Measurements from ENCODE around the gene SCAF8. TPM values are rescaled to one million over a fixed set of nuclear protein-coding genes. Genes with fewer than 3 reads are reported as not detected.

SCAF8 gene
- total and polyA plus RNA-seq, 2 of the 4 experiments (the other 2 are of a cell fraction), result 16.1 to 23.5 TPM

DNA sequence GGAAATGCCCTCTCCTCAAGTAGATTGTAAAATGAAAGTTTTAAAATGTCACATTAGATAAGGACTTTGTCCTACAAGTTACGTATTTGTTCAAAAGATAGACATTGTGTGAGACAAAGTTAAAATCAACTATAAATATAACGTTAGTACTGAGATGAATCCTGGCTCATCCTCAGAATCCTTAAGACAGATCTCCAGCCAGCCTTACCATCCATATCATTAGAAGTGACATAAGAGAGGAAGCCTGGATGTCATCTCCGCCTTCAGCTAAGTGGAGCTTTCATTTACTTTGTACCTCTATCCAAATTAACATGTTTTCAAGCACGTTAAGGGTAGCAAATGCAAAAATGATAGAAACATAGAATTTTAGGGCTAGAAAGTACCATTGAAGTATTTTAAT is 59.1 kb downstream of the SCAF8 start:
- no peak overlapping the region for H2BK5ac ChIP-seq (ENCODE audit: low read depth, low read length, poor library complexity, severe bottlenecking)
- no CpG with 5 or more reads among the region's 4 CpGs for WGBS, 2 experiments (ENCODE audit: extremely low coverage in 2 of 2, insufficient read length in 1 of 2)
- H3K4ac ChIP-seq (ENCODE audit: low read depth, low read length), result no peak overlapping the region
- no peak overlapping the region for H4K91ac ChIP-seq (ENCODE audit: insufficient read depth, low read depth, low read length)
- H3K27ac ChIP-seq (ENCODE audit: insufficient read depth, low read length), result no peak overlapping the region
- no peak overlapping the region for H2BK120ac ChIP-seq (ENCODE audit: low read depth, low read length)
- POLR2A ChIA-PET (ENCODE audit: unreplicated experiment), result no interaction called here
- H3K14ac ChIP-seq (replicated peaks; ENCODE audit: low read depth, low read length), result no peak overlapping the region
- in situ Hi-C loops (cut with MboI; ENCODE audit: low sequenced_read_pairs), result no loop called here
- H3K23ac ChIP-seq (ENCODE audit: low read depth, low read length), result no peak overlapping the region
- no peaks in the 10 kb centered on the region for H3K27me3 ChIP-seq (ENCODE audit: control insufficient read depth, insufficient read depth, low read length)
- H2AFZ ChIP-seq (replicated peaks; ENCODE audit: low read length, poor library complexity), result no peak overlapping the region
- ATAC-seq (ENCODE audit: low read depth), result no peak
- H3K4me1 ChIP-seq (ENCODE audit: control insufficient read depth, insufficient read depth, low read length), result peaks cover 2% of the 10 kb centered on the region; the same call in 1 of the 2 replicates
- TF ChIP-seq MXI1 (IDR thresholded peaks at IDR 0.05; ENCODE audit: borderline replicate concordance, low read depth, low read length) (no peak), MAZ (IDR thresholded peaks at IDR 0.05; ENCODE audit: borderline replicate concordance, low read depth, low read length) (no peak), SMC3 (IDR thresholded peaks at IDR 0.05; ENCODE audit: low read depth, low read length) (no peak), BHLHE40 (IDR thresholded peaks at IDR 0.05; ENCODE audit: low read depth, low read length) (no peak), FOS (IDR thresholded peaks at IDR 0.05; ENCODE audit: low read depth, low read length) (no peak)
- no peak overlapping the region for H2AK5ac ChIP-seq (ENCODE audit: low read depth, low read length)
- no peak for DNase-seq
- no TSS peak for BruUV-seq (replicated peaks)
- no peak overlapping the region for H3K4me3 ChIP-seq (ENCODE audit: insufficient read depth, low read depth, low read length)
- no peak overlapping the region for H3K18ac ChIP-seq (ENCODE audit: low read depth, low read length)
- intact Hi-C loops (cut with micrococcal nuclease), result no loop called here
- CTCF ChIA-PET, result no interaction called here
- H2BK20ac ChIP-seq (ENCODE audit: low read depth, low read length), result no peak overlapping the region
- H3K4me2 ChIP-seq (ENCODE audit: low read depth, low read length), result no peak overlapping the region
- no peak overlapping the region for H4K8ac ChIP-seq (ENCODE audit: low read depth in 2 of 2, low read length in 2 of 2)
- dilution Hi-C loops (cut with HindIII; ENCODE audit: low sequenced_read_pairs, unreplicated experiment), result no loop called here
- H3K79me1 ChIP-seq (ENCODE audit: low read depth in 1 of 2, low read length in 2 of 2), result peaks cover 19 to 32% of the 10 kb centered on the region in 2 experiments
- no peak overlapping the region for H3K56ac ChIP-seq (ENCODE audit: extremely low read depth, insufficient read depth, low read length)
- no peak overlapping the region for H3K9ac ChIP-seq (ENCODE audit: low read depth, low read length)
- no peak overlapping the region for H2AK9ac ChIP-seq (replicated peaks; ENCODE audit: low read depth, low read length, poor library complexity)
- peaks cover 19% of the 10 kb centered on the region for H3K36me3 ChIP-seq (ENCODE audit: control insufficient read depth, insufficient read depth, low read length)
- no peak overlapping the region for H4K5ac ChIP-seq (ENCODE audit: low read depth, low read length)
- H4K20me1 ChIP-seq (ENCODE audit: insufficient read depth, low read length), result peaks cover 7% of the 10 kb centered on the region; the same call in 1 of the 2 replicates
- H2BK15ac ChIP-seq (ENCODE audit: low read depth, low read length), result no peak overlapping the region
- H3K9me3 ChIP-seq (ENCODE audit: control insufficient read depth, insufficient read depth, low read length), result no peaks in the 10 kb centered on the region
- H3K9me1 ChIP-seq (ENCODE audit: insufficient read depth, low read length), result 0 out of 2 replicates have a peak, but pooled peaks cover 4% of the 10 kb centered on the region
